HG03460 (cell line): Measurements from ENCODE around the gene DERL2.

Experiments used
- ATAC-seq: cut with Tn5 transposase; IDR thresholded peaks from one replicate; pipeline ENCODE4 v1.9.1; 2021; ENCODE audit not compliant: unreplicated experiment

Gene DERL2

GRCh38 chr17:5485270-5486205 lies at the start of gene DERL2:
Gene DERL2 (minus strand): TSS chr17:5486178. CDS start chr17:5486161, 17 bp downstream.
- ATAC-seq: peak; percentile 25

- no peak for ATAC-seq
Observed at GRCh38 chr17:5535436-5535835, 49.5 kb upstream of the DERL2 start.

- no peak for ATAC-seq
Observed at GRCh38 chr17:5533486-5534315, 47.7 kb upstream of the DERL2 start.

GRCh38 chr17:5532581-5532980 lies 46.6 kb upstream of the DERL2 start:
- no peak for ATAC-seq

GRCh38 chr17:5531085-5531418 lies 45.1 kb upstream of the DERL2 start:
- ATAC-seq: no peak

- no peak for ATAC-seq
Observed at GRCh38 chr17:5530265-5531084, 44.5 kb upstream of the DERL2 start.

- ATAC-seq: no peak
Observed at GRCh38 chr17:5527601-5528250, 41.7 kb upstream of the DERL2 start.

- no peak for ATAC-seq
Observed at GRCh38 chr17:5526821-5527598, 41.0 kb upstream of the DERL2 start.

GRCh38 chr17:5523249-5523648 lies 37.3 kb upstream of the DERL2 start:
- ATAC-seq: no peak

- no peak for ATAC-seq
Observed at GRCh38 chr17:5522476-5522875, 36.5 kb upstream of the DERL2 start.

GRCh38 chr17:5516060-5516792 lies 30.2 kb upstream of the DERL2 start:
- ATAC-seq: no peak

- no peak for ATAC-seq
Observed at GRCh38 chr17:5514976-5515375, 29.0 kb upstream of the DERL2 start.

- no peak for ATAC-seq
Observed at GRCh38 chr17:5513628-5514027, 27.6 kb upstream of the DERL2 start.

GRCh38 chr17:5511401-5512225 lies 25.6 kb upstream of the DERL2 start:
- ATAC-seq: no peak

GRCh38 chr17:5510771-5511170 lies 24.8 kb upstream of the DERL2 start:
- no peak for ATAC-seq

GRCh38 chr17:5509482-5509881 lies 23.5 kb upstream of the DERL2 start:
- ATAC-seq: no peak

GRCh38 chr17:5508810-5509209 lies 22.8 kb upstream of the DERL2 start:
- no peak for ATAC-seq

- no peak for ATAC-seq
Observed at GRCh38 chr17:5506307-5506706, 20.3 kb upstream of the DERL2 start.
